ENCODE results near the gene FNTB. TPM values are rescaled to one million over a fixed set of nuclear protein-coding genes. Genes with fewer than 3 reads are reported as not detected.

Gene FNTB
- total RNA-seq, 1 donor from 2014 or later: 19.9 TPM

DNA sequence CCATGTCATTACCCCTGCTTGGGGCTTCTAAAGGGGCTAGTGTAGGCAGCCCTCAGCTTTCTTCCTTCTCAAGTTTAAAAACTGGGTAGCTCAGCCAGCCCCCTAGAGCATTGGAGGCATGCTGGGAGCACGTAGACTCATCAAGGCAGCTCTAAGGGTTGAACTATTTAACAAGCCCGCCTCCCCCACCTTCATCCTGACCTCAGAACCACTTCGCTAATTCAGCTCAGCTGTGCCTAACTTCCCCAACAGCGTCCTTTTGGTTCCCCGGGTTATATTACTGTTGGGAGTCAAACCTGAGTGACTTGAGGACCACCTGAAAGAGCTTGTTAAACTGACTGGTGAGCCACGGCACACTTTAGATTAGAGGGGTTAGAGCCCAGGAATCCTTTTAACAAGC is 85.6 kb downstream of the FNTB start:
- TF ChIP-seq, protein P1, sequence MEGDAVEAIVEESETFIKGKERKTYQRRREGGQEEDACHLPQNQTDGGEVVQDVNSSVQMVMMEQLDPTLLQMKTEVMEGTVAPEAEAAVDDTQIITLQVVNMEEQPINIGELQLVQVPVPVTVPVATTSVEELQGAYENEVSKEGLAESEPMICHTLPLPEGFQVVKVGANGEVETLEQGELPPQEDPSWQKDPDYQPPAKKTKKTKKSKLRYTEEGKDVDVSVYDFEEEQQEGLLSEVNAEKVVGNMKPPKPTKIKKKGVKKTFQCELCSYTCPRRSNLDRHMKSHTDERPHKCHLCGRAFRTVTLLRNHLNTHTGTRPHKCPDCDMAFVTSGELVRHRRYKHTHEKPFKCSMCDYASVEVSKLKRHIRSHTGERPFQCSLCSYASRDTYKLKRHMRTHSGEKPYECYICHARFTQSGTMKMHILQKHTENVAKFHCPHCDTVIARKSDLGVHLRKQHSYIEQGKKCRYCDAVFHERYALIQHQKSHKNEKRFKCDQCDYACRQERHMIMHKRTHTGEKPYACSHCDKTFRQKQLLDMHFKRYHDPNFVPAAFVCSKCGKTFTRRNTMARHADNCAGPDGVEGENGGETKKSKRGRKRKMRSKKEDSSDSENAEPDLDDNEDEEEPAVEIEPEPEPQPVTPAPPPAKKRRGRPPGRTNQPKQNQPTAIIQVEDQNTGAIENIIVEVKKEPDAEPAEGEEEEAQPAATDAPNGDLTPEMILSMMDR (IDR thresholded peaks at IDR 0.05; ENCODE audit: insufficient read depth, low read depth, low read length): no peak
- TF ChIP-seq EZH2 (IDR thresholded peaks at IDR 0.05; ENCODE audit: insufficient read depth, low read length): no peak
- peaks cover 47% of the 10 kb centered on the region for H4K20me1 ChIP-seq (ENCODE audit: insufficient read depth, low read length)
- H3K27ac Mint-ChIP-seq (ENCODE audit: unreplicated experiment): no peak overlapping the region
- no peak overlapping the region for H3K9ac ChIP-seq (ENCODE audit: low read length)
- no peaks in the 10 kb centered on the region for H3K27me3 Mint-ChIP-seq (ENCODE audit: low read depth, unreplicated experiment)
- no peak overlapping the region for H3K27ac ChIP-seq (ENCODE audit: low read depth, low read length)
- H3K4me1 Mint-ChIP-seq (ENCODE audit: low read depth, unreplicated experiment): peaks cover 2% of the 10 kb centered on the region
- H2AFZ ChIP-seq (ENCODE audit: low read depth, low read length): no peak overlapping the region
- peaks cover 16% of the 10 kb centered on the region for H3K36me3 ChIP-seq (ENCODE audit: insufficient read depth, low read length)
- no peak overlapping the region for H3K4me2 ChIP-seq (ENCODE audit: low read length)
- no peaks in the 10 kb centered on the region for H3K79me2 ChIP-seq (ENCODE audit: insufficient read depth, low read length)
- no peaks in the 10 kb centered on the region for H3K27me3 ChIP-seq (ENCODE audit: insufficient read depth, low read length)
- peaks cover 36% of the 10 kb centered on the region for H3K36me3 Mint-ChIP-seq (ENCODE audit: low read depth, unreplicated experiment)
- H3K4me1 ChIP-seq (ENCODE audit: insufficient read depth, low read length): no peaks in the 10 kb centered on the region
- no peak overlapping the region for H3K4me3 Mint-ChIP-seq (ENCODE audit: unreplicated experiment)
- DNase-seq (ENCODE audit: low read depth) (no peak), FAIRE-seq (no peak)
- no peaks in the 10 kb centered on the region for H3K9me3 Mint-ChIP-seq (ENCODE audit: unreplicated experiment)
- H3K4me3 ChIP-seq (ENCODE audit: insufficient read depth, low read depth, low read length): no peak overlapping the region
- H3K9me3 ChIP-seq (ENCODE audit: insufficient read depth, low read depth, low read length): no peaks in the 10 kb centered on the region

DNA sequence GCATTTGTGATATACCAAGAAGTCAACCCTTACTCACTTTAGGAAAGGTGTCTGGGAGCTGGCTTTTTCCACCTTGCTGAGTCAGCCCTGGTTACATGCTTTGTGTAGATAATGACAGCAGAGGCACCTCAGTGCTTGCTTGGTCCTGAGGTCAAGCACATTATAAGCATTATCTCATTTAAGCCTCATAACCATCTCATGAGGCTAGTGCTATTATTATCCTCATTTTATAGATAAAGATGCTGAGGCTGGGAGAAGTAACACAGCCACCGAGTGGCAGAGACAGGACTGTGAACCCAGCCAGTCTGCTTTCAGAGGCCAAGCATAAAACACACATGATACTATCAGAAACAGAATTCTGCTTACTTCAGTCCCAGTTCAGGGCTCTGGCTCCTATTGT is 86.2 kb downstream of the FNTB start:
- peaks cover 37% of the 10 kb centered on the region for H3K36me3 Mint-ChIP-seq (ENCODE audit: low read depth, unreplicated experiment)
- no peak overlapping the region for H3K4me3 Mint-ChIP-seq (ENCODE audit: unreplicated experiment)
- no peaks in the 10 kb centered on the region for H3K9me3 ChIP-seq (ENCODE audit: insufficient read depth, low read depth, low read length)
- H2AFZ ChIP-seq (ENCODE audit: low read depth, low read length): no peak overlapping the region
- H3K79me2 ChIP-seq (ENCODE audit: insufficient read depth, low read length): no peaks in the 10 kb centered on the region
- TF ChIP-seq, protein P1 (IDR thresholded peaks at IDR 0.05; ENCODE audit: insufficient read depth, low read depth, low read length): no peak
- no peak for TF ChIP-seq EZH2 (IDR thresholded peaks at IDR 0.05; ENCODE audit: insufficient read depth, low read length)
- peak overlapping the region; percentile 7 for H3K27ac Mint-ChIP-seq (ENCODE audit: unreplicated experiment)
- DNase-seq (ENCODE audit: low read depth): no peak
- H3K4me2 ChIP-seq (ENCODE audit: low read length): no peak overlapping the region
- no peak overlapping the region for H3K9ac ChIP-seq (ENCODE audit: low read length)
- no peak overlapping the region for H3K4me3 ChIP-seq (ENCODE audit: insufficient read depth, low read depth, low read length)
- peaks cover 2% of the 10 kb centered on the region for H3K4me1 Mint-ChIP-seq (ENCODE audit: low read depth, unreplicated experiment)
- peaks cover 53% of the 10 kb centered on the region for H4K20me1 ChIP-seq (ENCODE audit: insufficient read depth, low read length)
- H3K27me3 Mint-ChIP-seq (ENCODE audit: low read depth, unreplicated experiment): no peaks in the 10 kb centered on the region
- FAIRE-seq: no peak
- no peaks in the 10 kb centered on the region for H3K27me3 ChIP-seq (ENCODE audit: insufficient read depth, low read length)
- H3K9me3 Mint-ChIP-seq (ENCODE audit: unreplicated experiment): no peaks in the 10 kb centered on the region
- peaks cover 23% of the 10 kb centered on the region for H3K36me3 ChIP-seq (ENCODE audit: insufficient read depth, low read length)
- H3K4me1 ChIP-seq (ENCODE audit: insufficient read depth, low read length): no peaks in the 10 kb centered on the region
- H3K27ac ChIP-seq (ENCODE audit: low read depth, low read length): no peak overlapping the region

DNA sequence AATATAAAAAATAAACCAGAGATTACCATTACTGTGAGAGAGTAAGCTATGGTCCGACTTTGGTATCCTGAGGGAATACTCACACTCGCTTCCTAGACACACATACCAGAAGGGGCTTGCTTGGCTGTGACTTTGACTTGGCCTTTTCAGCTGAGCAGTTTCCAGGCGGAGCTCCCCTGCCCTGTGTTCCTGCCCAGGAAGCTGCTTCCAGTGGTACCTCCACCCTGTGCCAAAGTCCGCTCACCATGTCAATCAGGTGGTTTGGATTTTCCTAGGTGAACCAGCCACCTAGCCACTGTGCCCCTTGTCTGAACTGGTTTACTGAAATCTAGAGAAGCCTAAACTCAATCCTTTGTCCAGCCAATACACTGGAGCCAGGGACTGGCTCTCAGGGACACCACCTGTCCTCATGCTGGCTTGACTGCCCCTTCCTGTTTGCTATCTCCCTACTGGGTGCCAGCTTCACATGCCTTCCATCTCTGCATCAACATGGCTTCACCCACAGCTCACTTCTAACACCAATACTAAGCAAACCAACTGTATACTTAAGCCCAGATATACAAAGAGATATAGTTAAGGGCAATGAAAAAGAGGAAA is 87.0 kb downstream of the FNTB start:
- Histone ChIP-seq H3K9me3 (ENCODE audit: insufficient read depth, low read depth, low read length) (no peaks in the 10 kb centered on the region), H2AFZ (ENCODE audit: low read depth, low read length) (no peak overlapping the region), H3K9ac (ENCODE audit: low read length) (no peak overlapping the region), H4K20me1 (ENCODE audit: insufficient read depth, low read length) (peaks cover 55% of the 10 kb centered on the region), H3K4me1 (ENCODE audit: insufficient read depth, low read length) (no peaks in the 10 kb centered on the region), H3K4me3 (ENCODE audit: insufficient read depth, low read depth, low read length) (no peak overlapping the region), H3K36me3 (ENCODE audit: insufficient read depth, low read length) (peaks cover 24% of the 10 kb centered on the region), H3K79me2 (ENCODE audit: insufficient read depth, low read length) (no peaks in the 10 kb centered on the region), H3K27ac (ENCODE audit: low read depth, low read length) (no peak overlapping the region), H3K4me2 (ENCODE audit: low read length) (no peak overlapping the region), H3K27me3 (ENCODE audit: insufficient read depth, low read length) (no peaks in the 10 kb centered on the region)
- no peak overlapping the region for H3K4me3 Mint-ChIP-seq (ENCODE audit: unreplicated experiment)
- DNase-seq (ENCODE audit: low read depth) (no peak), FAIRE-seq (no peak)
- peaks cover 2% of the 10 kb centered on the region for H3K4me1 Mint-ChIP-seq (ENCODE audit: low read depth, unreplicated experiment)
- peaks cover 35% of the 10 kb centered on the region for H3K36me3 Mint-ChIP-seq (ENCODE audit: low read depth, unreplicated experiment)
- no peaks in the 10 kb centered on the region for H3K9me3 Mint-ChIP-seq (ENCODE audit: unreplicated experiment)
- no peak overlapping the region for H3K27ac Mint-ChIP-seq (ENCODE audit: unreplicated experiment)
- no peaks in the 10 kb centered on the region for H3K27me3 Mint-ChIP-seq (ENCODE audit: low read depth, unreplicated experiment)
- TF ChIP-seq EZH2 (IDR thresholded peaks at IDR 0.05; ENCODE audit: insufficient read depth, low read length): no peak
- TF ChIP-seq, protein P1 (IDR thresholded peaks at IDR 0.05; ENCODE audit: insufficient read depth, low read depth, low read length): no peak

All from astrocyte (in vitro differentiated cells and primary cell).